Measurements from ENCODE around the gene CTNS. TPM values are rescaled to one million over a fixed set of nuclear protein-coding genes. Genes with fewer than 3 reads are reported as not detected.
"Not testable (repeated sequence)": the region's sequence is repeated elsewhere in the genome, so short reads cannot be mapped to it uniquely, and the experiment has no call there.

The CTNS gene
- polyA plus RNA-seq, 4 donors = 11.0 to 23.2 (median 20.3) TPM

DNA sequence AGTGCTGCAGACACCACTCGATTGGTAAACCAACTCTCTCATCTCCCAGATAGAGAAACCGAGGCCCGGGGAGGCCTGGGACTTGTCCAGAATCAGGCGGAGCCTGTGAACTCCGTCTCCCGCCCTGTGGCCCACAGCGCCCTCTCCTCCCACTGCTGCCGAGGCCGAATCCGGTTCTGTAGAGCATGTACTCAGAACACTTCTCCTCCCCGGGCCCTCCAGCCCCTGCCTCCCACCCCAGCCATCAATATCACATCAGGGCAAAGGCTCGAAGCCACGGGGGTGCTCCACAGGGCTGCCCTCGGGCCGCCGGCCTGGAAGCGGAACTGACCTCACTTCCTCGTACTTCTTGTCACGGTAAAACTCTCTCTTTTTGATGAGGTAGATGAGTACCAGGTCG is 45.0 kb downstream of the CTNS start:
- DNase-seq (ENCODE audit: low read depth in 4 of 4, low spot score in 3 of 4) = no peak

DNA sequence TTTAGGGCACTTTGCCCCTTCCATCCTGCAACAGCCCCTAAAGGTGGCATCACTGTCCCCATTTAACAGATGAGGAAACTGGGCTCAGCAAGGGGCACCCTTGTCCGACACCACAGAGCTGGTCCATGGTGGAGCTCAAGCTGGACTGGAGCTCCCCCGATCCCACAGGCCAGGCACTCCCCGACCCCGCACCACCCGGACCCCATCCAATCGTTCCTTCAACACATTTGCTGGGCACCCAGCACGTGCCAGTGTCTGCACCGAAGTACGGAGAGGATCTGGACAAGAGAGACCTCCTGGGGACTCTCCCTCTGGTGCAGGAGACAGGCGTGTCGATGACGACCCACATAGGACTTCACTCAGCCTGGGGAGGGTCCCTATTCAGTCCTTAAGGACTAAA is 45.5 kb downstream of the CTNS start:
- DNase-seq (ENCODE audit: low read depth in 4 of 4, low spot score in 3 of 4) = no peak

DNA sequence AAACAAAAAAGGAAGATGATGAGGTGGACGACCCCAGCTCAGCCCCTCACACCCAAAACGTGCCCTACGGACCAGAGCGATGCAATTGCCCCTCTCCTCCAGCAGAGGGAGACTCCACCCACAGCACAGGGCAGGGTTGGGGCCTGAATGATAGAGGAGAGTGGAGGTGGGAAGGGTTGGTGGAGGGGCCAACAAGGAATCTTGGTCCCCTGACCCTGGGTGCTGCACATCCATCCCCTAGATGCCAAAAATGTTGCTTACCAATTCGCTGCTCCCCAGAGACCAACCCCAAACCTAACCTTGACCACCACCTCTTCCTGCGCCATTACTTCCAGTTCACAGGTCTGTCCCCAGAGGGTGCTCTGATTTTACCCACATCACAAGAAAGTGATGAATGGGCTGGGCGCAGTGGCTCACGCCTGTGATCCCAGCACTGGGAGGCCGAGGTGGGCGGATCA is 46.5 kb downstream of the CTNS start:
- DNase-seq (ENCODE audit: low read depth in 4 of 4, low spot score in 3 of 4) = no peak

DNA sequence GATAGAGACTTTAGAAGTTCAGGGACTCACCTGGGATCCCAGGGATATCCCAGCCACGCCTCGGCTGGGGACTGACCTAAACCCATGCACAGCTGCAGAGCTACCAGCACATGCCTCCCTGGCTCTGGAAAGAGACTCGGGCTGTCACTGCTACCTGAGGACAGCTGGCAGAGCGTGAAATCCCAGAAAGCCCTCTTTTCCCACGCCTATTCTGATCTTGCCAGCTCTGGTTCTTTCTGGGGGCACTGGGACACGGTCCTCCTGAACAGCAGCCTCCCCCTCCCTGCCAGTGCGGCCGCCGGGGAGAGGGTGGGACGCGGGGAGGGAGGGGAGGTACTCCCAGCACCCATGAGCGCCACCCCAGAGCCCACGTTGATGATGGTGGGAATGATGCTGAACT is 48.6 kb downstream of the CTNS start:
- no peak for DNase-seq (ENCODE audit: low read depth in 4 of 4, low spot score in 3 of 4)

DNA sequence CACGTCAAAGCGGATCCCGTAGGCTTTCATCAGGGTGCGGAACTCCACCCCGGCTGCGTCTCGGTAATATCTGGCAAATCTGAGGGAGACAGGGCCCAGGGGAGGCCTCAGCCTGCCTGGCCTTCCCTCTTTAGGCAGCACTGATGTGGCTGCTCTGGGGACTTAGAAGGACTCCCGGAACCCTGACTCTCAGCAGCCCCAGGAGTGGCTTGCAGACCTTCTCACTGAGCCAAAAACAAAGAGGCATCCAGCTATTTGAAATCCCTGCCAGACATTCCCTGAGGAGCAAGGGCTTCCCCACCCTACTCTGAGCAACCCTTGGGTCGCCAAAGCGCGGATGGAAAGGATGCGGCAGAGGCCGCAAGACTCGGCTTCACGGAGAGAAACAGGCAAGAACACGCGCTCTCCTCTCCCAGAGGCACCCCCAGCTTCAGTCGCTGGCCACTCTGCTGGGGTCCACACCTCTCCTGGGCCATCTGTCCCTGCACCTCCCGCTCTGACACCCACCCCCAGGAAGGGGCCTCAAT is 51.5 kb downstream of the CTNS start:
- DNase-seq (ENCODE audit: low read depth in 4 of 4, low spot score in 3 of 4) = no peak

DNA sequence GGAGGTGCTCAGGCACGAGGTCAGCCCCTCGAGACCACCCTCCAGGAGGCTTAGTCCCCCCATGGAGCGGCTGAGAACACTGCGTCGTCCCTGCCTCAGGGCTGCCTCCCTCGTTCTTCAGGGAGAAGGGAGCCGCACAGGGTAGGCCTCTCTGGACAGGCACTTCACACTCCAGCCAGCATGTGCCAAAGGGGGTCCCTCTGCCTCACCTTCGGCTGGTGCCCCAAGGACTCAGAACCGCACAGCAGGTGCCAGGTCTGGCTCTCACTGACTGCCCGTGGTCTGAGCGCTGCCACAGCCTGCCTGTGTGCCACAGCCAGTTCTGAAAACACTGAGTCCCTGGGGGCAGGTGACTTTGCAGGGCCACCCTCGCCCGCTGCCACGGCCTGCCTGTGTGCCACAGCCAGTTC is 52.3 kb downstream of the CTNS start:
- DNase-seq (ENCODE audit: low read depth in 4 of 4, low spot score in 3 of 4) = no peak

DNA sequence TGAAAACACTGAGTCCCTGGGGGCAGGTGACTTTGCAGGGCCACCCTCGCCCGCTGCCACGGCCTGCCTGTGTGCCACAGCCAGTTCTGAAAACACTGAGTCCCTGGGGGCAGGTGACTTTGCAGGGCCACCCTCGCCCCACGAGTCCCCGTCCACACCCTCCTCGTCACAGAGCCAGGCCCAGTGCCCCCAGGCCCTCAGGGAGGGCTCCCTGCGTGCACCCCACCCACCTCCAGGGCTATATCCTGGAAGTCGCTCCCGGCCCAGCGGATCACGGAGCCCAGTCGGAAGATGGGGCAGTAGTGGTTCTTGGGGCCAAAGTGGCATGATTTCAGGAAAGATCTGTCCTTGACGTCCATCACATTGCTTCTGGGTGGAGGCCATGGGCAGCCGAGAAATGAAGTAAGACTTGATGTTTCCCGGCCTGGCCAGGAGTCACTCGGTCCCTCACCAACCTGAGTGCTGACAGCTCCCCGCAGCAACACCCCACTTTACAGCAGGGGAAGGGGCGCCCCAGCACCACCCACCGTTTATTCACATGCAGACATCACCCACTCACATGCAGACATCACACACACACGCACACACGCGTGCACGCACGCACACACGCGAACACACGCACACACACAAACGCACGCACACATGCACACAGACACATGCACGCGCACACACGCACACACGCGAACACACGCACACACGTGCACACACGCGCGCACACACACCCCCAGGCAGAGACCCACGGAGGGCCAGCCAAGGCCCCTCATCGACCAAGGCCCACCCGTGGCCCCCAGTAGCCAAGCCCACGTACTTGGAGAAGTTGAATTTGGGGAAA is 52.9 kb downstream of the CTNS start:
- no peak for DNase-seq (ENCODE audit: low read depth in 4 of 4, low spot score in 3 of 4)

DNA sequence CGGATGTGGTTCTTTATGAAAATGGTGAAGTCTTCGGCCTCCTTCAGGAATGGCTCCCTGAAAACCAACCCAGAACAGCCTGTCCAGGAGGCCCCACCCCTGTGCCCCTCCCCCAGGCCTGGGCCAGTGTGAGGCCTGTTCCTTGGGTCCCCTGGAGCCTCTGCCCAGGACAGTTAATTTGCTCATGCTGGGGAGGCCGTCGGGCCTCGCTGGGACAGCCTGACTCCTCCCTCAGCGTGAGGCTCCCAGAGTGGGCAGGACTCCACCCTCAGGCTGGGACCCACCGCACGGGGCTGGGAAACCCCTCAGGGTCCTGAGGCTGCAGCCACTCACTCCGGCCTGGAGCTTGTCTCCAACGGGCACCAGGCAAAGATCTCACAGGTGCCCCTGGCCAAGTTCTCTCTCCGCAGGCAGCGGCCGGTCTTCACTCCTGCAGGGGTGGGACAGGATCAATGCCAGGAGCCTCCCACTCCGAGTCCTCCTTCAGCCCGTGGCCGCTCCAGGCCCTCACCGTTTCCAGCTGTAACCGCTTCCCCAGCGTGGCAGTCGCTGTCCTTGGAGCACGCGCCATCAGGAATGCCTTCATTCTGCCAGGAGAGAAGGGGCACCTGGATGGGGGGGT is 53.6 kb downstream of the CTNS start:
- no peak for DNase-seq (ENCODE audit: low read depth in 4 of 4, low spot score in 3 of 4)

DNA sequence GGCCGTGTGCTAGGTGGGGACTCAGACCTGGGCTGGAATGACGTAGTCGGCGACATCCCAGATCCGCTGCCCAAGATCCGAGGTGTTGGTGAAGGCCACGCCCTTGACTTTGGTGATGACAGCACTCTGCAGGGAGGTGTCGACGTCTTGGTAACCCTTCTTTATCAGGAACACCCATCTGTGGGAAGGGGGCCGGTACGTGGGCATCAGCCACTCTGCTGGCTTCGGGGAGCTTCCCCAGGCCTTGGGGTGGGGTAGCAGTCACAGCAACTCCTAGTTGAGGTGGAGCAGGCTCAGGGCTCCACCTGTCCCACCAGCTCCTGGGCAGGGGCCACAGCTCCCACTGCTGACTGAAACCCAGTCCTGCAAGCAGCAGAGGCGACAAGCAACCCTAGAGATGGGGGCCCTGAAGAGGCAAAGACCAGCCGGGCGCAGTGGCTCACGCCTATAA is 55.1 kb downstream of the CTNS start:
- DNase-seq (ENCODE audit: low read depth in 4 of 4, low spot score in 3 of 4) = no peak

DNA sequence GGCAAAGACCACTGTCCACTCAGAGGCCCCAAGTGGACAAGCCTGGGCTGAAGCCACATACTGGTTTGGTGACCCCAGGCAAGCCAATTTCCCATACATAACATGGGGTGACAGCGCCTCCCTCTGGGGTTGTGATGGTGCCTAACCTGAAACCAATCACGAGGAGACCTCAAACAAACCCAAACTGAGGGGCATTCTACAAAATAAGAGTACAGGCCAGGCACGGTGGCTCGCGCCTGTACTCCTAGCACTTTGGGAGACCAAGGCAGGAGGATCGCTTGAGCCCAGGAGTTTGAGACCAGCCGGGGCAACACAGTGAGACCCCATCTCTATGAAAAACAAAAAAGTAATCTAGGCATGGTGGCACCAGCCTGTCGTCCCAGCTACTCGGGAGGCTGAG is 55.8 kb downstream of the CTNS start:
- DNase-seq (ENCODE audit: low read depth in 4 of 4, low spot score in 3 of 4) = no peak

DNA sequence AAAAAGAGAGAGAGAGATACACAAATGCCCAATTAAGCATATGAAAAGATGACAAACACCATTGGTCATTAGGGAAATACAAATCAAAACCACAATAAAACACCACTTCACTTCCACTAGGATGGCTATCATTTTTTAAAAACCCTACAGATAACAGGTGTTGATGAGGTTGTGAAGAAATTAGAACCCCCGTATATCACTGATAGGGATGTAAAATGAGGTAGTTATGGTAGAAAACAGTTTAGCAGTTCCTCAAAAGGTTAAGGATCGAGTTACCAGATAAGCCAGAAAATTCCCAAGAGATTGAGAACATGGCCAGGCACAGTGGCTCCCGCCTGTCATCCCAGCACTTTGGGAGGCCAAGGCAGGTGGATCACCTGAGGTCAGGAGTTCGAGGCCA is 56.6 kb downstream of the CTNS start:
- no peak for DNase-seq (ENCODE audit: low read depth in 4 of 4, low spot score in 3 of 4)

DNA sequence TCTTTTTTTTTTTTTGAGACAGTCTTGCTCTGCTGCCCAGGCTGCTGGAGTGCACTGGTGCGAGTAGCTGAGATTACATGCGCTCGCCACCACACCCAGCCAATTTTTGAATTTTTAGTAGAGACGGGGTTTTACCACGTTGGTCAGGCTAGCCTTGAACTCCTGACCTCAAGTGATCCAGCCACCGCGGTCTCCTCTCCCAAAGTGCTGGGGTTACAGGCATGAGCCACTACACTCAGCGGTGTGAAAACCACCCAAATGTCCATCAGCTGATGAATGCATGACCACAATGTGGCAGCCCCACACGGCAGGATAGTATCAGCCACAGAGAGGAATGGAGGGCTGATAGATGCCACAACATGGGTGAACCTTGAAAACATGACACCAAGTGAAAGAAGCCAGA is 57.3 kb downstream of the CTNS start:
- no peak for DNase-seq (ENCODE audit: low read depth in 4 of 4, low spot score in 3 of 4)

DNA sequence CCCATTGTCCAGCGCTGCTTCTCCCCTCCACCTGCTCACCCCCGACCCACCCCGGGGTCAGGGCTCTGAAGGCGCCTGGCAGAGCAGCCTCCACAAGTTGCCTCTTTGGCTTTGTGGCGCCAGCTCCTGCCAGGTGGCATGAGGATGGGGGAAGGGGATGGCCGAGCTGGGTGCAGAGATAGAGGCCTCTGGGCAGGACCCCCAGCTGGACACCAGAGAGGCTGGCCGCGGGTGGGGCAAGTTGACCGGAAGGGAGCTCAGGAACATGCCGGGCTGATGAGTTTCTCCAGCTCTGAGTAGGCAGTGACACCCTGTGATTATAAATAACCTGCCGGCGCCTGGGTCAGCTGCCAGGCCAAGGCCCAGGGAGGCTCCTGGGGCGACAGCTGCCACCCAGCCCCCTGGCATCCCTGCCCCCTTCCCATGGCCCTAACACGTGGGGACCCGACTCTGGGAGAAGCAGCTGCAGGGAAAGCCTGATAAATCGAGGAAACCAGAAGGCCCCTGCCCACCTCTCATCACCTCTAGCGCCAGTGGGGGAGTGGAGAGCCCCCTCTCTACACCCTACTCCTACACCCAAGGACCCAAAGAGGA is 58.7 kb downstream of the CTNS start:
- DNase-seq (ENCODE audit: low read depth in 4 of 4, low spot score in 3 of 4) = no peak

DNA sequence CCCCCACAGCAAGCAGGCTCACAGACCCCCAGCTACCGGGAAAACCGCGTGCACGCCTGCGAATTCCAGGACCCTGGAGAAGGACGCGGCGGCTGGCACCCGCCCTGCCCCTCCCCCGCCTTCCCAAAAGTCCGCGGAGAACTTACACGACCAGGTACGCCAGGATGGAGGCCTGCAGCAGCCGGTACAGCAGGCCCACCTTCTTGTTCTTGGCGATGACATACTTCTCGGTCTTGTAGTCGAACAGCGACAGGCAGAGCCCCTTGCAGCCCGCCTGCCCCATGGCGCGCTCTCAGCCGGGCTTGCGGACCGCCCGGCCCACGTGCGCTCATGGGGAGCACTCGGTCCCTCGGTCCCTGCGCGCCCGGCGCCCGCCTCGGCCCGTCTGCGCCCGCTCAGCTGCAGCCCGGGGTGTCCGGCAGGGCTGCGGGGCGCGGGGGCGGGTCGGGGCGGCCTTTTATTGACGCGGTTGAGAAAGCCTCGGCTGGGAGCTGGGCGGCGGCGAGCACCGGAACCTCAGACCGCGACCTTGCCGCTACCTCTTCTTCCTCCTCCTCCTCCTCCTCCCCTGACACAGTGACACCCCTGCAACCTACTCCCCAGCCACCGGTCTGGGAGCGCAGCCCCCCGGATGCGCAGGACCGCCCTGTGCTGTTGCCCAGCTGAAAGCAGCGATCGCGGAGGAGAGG is 59.3 kb downstream of the CTNS start, which contains the start of gene P2RX5:
P2RX5 (minus strand) TSS at position 433 of the 689 bp plus-strand sequence; CDS start at position 283, 150 bp downstream.
- DNase-seq (ENCODE audit: low read depth in 4 of 4, low spot score in 3 of 4) = no peak

DNA sequence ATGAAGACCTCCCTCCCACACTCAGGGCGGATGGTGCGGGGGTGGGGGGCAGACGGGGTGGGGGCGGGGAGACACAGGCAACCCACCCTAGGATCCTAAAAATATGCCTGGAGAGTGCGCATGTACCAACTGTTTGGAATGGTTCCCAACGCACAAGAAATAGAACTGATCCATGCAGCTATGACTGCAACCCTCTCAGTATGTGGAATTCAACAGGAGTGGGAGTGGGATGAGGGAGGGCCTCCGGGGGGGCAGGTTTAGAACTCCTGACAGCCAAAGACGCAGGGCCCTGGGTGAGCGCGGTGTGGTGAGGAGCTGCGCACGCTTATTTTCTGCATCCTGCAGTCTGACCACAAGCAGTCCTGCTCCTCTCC is 60.5 kb downstream of the CTNS start:
- DNase-seq (ENCODE audit: low read depth in 4 of 4, low spot score in 3 of 4) = no peak

DNA sequence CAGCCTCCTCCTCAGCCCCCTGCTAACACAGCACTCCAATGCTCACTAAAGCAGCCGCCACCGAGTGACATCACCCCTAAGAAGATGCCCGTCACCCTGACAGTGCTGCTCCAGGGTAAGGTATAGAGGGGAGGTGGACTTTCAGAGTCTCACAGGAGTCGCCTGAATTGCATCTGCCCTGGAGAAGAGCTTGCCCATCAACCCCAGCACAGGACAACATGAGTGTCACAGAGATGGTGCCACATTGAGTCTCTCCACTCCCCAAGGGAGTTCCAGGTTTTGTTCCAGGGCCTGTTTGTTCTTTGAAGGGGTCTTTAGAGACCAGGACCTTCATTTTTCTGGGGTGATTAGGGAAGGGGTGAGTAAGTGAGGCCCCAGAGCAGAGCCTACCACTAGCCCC is 61.6 kb downstream of the CTNS start:
- no peak for DNase-seq (ENCODE audit: low read depth in 4 of 4, low spot score in 3 of 4)

DNA sequence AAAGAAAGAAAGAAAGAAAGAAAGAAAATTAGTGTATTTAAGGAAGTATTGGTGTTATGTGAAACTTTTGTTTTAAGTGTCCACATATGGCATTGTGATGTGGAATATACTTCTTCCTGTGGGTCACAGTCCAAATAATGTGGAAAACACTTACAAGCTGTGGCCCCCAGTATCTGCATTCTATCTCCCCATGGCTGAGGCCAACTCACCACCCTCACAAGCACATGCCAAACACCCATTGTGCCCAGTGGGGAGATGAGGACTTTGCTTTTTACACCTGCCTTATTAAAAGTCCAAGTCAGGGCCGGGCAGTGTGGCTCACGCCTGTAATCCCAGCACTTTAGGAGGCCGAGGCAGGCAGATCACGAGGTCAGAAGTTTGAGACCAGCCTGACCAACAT is 63.4 kb downstream of the CTNS start:
- no peak for DNase-seq (ENCODE audit: low read depth in 4 of 4, low spot score in 3 of 4)

DNA sequence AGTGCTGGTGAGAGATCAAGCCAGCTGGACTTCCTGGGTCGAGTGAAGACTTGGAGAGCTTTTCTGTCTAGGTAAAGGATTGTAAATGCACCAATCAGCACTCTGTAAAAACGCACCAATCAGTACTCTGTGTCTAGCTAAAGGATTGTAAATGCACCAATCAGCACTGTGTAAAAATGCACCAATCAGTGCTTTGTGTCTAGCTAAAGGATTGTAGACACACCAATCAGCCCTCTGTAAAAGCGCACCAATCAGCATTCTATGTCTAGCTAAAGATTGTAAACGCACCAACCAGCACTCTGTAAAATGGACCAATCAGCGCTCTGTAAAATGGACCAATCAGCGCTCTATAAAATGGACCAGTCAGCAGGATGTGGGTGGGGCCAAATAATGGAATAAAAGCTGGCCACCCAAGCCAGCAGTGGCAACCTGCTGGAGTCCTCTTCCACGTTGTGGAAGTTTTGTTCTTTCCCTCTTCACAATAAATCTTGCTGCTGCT is 65.5 kb downstream of the CTNS start:
- not testable (repeated sequence) for DNase-seq (ENCODE audit: low read depth in 4 of 4, low spot score in 3 of 4)

DNA sequence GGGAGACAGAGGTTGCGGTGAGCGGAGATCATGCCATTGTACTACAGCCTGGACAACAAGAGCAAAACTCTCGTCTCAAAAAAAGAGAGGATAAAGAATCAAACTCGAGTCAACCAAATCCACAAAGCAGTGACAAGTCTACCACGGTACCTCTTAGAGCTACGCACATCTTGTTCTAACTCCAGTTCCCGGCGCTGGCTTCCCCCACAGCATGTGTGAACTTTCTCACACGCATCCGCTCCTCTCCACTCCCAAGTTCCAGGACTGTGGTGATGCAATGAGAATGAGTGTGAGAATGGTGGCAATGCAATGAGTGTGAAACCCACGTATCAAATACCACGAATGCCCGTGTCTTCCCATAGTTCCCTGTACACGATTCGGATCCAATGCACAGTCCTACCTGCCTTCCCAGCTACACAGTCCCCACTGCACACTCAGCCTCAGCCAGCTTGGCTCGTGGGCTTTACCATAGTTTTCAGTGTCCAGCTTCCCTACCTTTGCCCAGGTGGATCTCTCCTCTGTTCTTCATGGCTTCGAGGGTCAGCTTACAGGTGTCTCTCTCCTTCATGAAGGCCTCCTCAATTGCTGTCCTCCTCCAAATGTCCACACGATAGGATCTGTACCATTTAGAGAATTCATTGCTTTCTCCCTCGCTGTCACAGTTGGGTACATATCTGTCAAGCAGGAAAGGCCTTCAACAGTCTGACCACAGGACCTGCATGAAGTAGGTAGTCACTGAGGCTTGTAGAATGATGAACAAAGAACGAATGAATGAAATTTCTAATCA is 68.6 kb downstream of the CTNS start:
- DNase-seq (ENCODE audit: low read depth in 4 of 4, low spot score in 3 of 4) = no peak

DNA sequence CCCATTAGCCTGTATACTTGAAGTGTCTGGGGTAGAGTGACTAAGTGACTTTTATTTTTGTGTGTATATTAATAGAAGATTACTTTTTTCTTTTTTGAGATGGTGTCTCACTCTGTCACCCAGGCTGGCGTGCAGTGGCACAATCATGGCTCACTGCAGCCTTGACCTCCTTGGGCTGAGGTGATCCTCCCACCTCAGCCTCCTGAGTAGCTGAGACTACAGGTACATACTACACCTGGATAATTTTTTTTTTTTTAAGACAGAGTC is 69.1 kb downstream of the CTNS start:
- not testable (repeated sequence) for DNase-seq (ENCODE audit: low read depth in 4 of 4, low spot score in 3 of 4)

All from left renal pelvis (tissue), 4 donors.